Hippocampal formation (tissue), 2 donors: ENCODE measurements around the gene DIS3L2.
"Not testable (repeated sequence)": the region's sequence is repeated elsewhere in the genome, so short reads cannot be mapped to it uniquely, and the experiment has no call there.

Source experiments
- DNase-seq, 2 donors: peaks; one replicate each; lab custom pipeline; 2025; lab: John Stamatoyannopoulos, UW

DIS3L2 gene

DNA sequence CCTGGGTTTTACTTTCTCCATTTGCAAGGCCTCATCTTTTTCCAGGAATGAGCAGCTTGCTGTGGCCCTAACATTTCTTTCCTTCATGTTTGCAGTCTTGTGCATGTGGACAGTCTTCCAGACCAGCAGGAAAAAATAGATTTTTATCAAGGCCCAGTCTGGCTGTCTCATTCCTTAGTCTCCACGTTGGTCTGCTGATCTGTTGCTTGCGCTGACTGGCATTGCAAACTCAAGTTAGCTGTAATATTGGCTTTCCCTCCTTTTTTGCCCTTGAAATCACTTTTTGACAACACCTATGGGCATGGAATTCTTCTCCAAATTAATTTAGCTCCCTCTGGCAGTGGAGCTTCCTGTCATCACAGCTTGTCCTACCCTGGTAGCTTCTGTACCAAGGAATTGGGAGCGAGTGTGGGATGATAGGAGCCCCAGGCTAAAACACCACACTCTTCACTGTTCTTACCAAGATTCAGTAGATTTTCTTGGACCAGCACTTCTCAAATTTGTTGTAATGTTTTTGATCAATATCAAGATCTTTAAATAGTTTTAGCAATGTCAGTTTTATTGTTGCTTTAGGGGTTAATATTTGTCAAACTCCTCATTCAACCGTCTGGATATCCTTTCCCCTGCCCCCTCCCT is 48.2 kb downstream of the DIS3L2 start:
- DNase-seq: no peak

DNA sequence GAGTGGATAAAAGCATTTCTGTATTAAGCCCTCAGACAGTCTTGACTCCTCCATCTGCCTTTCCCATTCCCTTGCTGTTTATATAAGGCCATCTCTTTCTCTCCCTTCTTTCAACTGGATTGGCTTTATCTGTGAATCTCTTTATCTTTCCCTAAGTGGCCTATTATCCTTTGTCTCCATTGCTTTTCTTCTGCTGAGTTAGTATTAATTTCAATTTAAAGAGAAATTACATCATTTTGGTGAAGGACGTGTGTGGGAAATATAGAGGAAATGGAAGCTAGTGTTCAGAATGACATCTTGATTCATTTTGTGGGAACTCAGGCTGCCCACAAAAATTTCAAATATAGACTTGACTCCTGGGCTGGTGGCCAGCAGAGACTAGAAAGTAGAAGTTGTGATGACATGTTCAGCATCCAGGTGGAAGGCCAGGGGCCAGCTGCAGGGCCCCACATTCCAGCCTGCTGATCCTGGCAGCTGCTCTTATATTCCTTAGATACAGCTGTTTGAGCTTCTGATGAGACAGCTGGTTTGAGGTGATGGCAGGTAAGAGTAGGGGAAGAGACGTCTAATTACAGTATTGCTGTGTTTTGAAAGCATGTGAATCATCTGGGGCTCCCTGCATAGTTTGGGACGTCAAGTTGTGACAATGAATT is 52.3 kb downstream of the DIS3L2 start:
- DNase-seq: no peak

DNA sequence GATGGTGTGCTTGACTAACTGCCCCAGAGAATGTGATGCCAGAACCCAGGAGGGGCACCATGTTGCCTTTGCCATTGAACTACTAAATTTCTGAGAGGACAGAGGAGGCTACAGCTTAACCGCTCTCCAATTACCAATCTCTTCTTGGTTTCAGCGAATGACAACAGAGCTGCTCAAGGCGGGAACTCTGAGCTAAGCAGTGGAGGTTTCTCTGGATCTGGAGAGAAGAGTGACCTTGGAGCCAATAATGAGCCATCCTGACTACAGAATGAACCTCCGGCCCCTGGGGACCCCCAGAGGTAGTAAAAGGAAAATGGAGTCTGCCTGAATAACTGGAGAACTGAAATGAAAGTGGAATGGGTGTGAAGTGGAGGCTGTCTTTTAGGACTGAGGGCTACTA is 53.2 kb downstream of the DIS3L2 start:
- DNase-seq: no peak

DNA sequence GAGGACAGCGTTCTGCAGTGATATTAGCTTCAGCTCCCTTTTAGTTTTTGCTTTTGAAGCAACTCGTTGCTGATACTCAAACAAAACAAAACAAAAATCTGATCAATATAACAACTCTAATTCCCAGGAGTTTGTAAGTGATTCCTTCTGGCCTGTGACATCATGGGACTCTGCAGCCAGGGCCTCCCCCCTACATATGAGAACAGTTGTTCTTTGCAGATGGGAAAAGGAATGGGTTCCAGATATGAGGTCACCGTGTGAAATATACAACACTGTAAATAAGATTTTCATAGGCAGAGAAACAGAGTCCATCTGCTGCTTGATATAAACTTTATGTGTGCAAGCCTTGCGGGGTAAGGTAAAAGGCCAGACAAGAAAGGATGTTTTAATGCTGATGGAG is 56.7 kb downstream of the DIS3L2 start:
- no peak for DNase-seq

DNA sequence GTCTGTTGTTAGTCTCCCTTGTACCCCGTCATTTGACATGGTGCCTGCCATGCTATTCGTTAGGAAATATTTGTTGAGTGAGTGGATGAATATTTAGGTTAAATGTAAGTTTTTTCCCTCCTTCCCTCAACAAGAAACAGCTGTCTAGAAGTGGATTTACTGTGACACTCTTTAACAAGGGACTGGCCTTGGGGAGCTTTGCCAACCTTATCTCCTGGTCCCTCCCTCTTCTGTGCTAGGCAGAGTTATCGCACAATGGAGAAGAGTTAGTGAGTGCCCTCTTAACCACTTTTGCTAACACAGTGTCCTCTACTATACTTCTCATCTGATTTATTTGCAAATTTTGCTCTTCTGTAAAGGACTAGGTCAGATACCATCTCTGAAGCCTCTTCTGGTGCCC is 61.2 kb downstream of the DIS3L2 start:
- DNase-seq: no peak

DNA sequence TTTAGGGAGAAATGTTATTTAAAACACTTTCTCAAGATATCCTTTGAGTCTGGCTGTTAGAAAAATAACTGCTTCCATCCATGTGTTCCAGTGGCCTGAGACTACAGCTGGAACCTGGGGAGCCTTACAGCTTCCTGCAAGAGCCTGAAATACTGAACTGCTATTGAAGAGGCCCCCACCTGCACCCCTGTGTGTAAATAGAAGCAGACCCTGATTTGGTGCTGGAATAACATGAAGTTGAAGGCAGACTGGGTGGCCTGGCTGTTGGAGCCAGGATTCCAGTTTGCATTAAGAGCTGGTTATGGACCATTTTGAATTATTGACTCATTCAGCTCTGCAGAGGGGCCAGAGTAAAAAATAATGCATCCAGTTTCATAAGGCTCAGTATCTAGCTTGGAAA is 61.9 kb downstream of the DIS3L2 start:
- DNase-seq: no peak

DNA sequence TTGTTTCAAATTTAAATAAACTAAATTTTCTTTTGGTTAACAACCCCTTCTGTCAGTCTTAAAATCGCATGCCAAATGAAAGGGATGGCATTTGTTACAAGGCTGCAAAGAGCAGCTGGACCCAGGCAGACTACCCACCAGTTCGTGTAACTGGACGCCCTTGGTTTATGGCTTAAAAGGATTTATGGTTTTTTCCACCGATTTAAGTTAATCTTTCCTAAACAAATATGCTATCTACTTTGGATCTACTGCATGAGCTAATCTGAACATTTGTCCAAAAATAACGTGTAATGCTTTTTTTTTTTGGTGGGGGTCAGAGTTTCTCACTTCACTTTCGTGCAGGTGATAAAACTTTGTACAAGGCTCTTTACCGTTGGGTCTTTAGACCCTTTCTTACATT is 62.9 kb downstream of the DIS3L2 start:
- no peak for DNase-seq

DNA sequence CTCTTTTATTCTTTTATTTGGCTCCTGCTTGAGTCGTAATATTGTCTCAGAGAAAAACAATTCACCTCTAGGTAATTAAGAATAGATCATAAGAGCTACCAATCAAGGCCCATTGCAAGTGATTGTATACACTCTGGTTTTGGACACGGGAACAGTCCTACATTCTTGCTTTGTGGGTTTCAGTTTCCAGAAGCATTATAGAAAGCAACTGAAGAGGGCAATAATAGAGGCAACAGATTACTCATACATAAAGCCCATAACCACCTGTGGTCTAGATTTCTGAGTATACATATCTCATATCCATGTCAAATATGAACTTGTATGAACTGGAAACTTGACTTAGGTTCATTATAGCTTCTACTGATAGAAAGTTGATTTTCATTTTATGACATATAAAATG is 65.4 kb downstream of the DIS3L2 start:
- no peak for DNase-seq

DNA sequence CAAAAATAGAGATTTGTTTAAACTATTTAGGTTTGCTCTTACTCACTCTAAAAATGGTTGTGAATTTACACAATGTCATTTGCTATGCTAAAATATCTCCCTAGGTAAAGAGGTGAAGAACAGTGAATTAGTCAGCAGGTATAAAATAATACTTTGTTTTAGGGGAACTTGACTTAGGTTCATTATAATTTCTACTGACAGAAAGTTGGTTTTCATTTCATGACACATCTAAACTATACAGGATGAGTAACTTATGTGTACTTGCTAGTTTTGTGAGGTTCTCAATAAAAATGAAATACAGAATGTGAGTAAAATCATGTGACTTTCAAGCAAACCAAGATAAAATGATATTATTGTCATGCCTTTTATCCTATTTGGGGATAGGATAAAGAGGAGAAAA is 66.0 kb downstream of the DIS3L2 start:
- no peak for DNase-seq

DNA sequence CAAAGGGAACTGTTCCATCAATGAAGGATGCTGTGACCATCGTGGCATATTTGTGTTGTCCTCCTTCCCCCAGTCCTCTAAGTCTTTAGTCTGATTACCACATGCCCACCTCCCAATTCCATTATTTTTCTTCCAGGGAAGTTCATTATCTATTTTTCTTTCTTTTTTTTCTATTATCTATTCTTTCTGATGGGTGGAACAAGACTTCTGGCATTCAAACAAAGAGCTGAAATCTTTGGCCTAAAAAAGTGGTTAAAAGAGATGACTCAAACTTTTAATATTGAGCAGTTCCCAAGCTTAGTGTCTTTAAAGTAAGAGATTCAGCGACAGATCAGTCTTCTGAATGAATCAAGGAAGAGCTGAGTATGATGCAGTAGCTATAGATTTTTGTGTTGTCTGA is 66.6 kb downstream of the DIS3L2 start:
- no peak for DNase-seq

DNA sequence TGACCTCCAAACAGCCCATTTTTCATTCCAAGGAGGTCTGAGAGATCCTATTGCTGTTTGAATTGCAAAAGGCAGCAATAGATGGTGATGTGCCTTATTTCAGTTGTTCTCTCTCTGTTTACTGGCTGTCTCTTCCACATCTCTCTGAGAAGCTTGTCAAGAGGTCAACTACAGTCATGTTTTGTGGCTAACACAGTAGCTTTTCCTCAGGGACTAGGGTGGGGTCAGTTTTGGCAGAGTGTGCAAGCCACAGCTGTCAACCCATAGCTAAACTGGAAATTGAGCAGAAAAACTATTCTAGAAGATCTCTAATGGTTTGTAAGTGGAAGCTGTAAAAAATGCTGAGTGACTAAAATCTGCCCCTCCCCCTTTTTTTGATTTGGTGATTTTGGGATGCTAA is 67.1 kb downstream of the DIS3L2 start:
- DNase-seq: no peak

DNA sequence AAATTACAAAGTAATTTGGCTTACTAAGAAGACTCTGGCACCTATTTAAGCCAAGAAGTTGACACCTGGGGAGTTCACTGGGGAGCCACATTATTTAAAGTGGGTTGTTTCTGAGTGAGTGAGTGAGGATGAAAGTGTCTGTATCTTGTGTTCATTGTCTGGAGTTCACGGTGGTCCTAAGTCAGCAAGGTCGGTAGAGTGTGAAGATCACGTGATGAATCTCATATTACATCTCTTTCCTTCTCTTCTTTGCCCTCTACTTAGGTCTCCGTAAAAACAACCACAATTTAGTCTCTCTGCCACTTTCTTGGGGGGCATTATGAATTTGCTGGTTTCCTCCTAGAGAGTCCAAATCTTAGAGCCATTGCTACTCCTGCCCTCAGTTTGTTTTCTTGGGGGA is 67.8 kb downstream of the DIS3L2 start:
- no peak for DNase-seq

DNA sequence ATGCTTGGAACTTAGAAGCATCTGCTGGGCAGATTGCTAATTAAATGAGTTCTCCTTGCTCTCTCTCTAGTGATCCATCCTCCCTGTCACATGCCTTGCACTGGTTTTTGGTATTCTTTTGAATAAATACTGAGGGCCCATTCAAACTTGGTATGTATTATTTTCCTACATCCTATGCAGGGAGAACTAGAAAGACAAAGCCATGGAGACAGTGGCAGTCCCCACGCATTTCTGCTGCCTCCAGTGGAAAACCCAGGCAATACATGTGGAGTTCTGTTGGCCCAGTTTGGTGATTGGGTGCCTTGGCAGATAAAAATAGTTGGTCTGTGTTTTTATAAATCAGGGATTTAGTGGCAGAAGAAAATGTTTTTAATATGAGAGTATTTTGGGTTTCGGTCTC is 68.7 kb downstream of the DIS3L2 start:
- no peak for DNase-seq

DNA sequence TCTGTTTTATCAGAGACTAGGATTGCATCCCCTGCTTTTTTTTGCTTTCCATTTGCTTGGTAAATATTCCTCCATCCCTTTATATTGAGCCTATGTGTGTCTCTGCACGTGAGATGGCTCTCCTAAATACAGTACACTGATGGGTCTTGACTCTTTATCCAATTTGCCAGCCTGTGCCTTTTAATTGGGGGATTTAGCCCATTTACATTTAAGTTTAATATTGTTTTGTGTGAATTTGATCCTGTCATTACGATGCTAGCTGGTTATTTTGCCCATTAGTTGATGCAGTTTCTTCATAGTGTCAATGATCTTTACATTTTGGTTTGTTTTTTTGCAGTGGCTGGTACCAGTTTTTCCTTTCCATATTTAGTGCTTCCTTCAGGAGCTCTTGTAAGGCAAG is 73.8 kb downstream of the DIS3L2 start:
- DNase-seq: not testable (repeated sequence)

DNA sequence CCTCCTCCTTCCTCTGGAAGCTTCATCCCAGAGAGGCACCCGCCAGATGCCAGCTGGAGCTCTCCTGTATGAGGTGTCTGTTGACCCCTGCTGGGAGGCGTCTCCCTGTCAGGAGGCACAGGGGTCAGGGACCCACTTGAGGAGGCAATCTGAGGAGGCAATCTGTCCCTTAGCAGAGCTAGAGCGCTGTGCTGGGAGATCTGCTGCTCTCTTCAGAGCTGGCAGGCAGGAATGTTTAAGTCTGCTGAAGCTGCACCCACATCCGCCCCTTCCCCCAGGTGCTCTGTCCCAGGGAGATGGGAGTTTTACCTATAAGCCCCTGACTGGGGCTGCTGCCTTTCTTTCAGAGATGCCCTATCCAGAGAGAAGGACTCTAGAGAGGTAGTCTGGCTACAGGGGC is 75.4 kb downstream of the DIS3L2 start:
- not testable (repeated sequence) for DNase-seq

DNA sequence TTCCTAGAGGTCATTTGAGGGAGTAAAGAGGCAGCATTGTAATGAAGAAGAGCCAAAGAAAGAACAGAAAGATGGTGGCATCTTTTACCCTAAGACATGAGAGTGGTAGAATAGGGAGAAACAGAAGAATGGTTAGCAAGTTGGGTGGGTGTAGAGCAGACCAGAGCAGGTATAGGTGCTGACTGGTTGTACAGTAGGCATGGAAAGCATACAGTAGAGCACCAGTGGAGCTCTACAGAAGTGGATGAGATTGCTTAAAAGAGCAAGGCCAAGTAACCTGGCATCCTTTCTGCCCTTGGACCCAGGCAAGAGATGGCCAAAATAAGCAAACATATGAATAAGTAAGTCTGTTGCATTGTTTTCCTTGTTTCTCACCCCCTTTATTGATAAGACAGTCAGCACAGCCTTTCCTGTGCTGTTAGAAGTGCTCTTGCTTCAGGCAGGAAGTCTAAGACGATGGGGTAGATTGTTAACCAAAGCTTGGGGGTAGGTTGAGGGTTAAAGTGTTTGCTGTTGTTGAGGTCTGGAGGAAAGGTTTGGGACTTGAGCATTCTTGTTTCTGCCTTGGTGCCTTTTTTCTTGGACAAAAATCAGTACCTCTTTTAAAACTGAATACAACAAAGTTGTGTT is 76.9 kb downstream of the DIS3L2 start:
- DNase-seq: no peak

DNA sequence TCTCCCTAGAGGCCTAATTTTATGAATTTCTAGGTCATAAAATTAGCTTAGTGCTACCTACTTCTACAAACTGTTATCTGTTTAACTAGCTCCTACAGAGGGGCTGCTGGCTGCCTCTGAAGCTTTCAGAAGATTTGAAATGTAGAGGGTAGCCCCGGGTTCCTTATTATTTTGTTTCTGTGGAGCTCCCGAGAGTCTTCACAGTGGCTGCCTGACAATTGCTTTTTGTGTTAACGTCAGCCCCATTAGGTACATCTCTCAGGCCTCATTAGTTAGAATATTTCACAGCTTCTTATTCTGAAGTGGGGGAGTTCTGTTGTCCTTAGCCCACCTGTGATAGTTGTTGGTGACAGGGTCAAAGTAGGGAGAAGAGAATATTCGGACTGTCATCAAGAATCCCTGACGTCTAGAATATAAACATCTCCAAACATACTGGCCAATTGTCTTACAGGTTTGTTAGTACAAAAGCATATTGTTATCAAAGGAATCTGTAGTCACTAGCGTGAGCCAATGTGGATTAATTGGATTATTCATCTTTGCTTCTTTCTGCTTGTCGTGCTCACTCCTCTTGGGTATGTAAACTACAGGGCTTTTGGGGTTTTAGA is 77.5 kb downstream of the DIS3L2 start:
- no peak for DNase-seq

DNA sequence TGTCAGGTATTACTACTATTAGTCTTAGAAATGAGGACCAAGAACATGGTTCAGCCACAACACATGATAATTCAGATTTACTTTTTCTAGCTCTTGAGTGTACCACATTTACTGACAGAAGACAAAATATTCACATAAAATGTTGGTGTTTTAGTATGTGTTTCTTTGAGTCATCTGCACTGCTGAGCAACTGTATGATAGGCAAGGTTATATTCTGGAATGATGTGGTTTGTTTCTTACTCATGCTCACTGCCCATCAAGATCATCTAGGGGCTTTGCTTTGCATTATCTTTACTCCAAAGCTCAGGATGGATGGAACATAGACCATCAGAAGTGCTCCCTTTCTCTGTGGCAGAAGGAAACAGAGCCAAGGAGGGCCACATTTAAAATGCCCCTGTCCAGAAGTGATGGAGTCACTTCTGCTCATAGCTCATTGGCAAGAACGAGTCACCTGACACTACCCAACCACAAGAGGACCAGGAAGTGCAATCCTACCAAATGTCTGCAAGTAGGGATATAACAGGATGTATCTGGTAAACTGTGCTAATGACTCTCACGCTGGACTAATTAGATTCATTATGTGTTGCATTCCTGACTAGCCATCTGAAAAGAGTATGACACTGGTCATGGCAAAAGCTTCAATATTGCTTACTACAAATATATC is 81.5 kb downstream of the DIS3L2 start:
- no peak for DNase-seq

DNA sequence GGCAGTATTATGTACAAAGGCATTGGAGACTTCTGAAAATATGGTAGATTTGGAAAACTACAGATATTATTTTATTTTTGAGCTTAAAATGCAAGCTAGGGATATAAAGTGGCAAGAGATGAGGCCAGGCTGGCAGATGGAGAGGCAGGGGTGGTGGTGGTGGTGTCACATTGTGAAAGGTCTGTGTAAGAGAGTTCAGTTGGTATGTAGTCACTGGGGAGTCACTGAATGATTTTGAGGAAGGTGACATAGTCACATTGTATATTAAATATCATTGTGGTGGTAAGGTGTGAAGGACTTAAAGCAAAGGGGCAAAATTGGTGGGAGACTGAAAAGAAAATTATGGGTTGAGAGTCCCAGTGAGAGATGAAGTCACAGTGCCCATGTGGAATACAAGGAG is 82.5 kb downstream of the DIS3L2 start:
- DNase-seq: no peak

DNA sequence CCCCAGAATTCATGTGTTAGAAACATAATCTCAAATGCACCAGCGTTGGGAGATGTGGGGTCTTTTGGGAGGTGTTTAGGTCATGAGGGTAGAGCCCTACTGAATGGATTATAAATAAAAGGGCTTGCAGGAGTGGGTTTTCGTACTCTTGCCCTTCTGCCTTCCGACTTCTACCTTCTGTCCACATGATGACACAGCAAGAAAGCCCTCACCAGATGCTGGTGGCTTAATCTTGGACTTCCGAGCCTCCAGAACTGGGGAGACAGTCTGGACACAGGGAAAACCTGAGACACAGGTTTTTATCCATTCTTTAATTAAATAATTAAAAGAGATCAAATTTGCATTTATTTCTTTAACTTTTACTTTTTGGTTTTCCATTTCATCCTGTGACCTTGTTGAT is 87.8 kb downstream of the DIS3L2 start:
- DNase-seq: no peak

DNA sequence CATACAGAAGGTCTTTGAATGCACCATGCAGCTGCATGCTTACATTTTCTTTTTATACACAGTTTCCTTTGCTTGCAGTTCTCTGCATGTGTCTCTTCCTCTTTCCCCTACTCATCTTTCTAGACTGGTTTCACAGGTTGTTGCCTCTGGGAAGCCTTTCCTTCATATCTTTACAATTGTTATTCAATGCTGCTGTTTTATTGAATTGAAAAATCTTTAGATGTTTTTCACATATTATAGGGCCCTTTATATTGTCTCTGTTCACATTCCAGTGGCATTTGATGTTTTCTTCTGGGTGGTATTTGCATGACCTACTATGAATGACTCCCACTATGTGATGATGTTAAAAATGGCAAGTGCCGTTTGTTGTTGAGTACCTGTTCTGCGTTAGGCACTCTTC is 91.1 kb downstream of the DIS3L2 start:
- no peak for DNase-seq

DNA sequence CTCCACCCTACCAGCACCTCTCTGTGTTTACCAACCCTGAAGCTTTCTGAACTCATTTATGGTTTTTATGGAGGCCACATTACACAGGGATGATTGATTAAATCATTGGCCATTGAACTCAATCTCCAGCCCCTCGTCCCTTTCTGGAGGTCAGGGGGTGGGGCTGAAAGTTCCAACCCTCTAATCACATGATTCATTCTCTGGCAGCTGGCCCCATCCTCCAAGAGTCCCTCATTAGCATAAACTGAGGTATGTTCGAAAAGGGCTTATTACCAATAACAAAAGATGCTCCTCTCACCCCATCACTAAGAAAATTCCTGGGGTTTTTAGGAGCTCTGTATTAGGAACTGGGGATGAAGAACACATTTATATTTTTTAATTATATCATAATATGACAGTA is 92.3 kb downstream of the DIS3L2 start:
- DNase-seq: no peak
